Loucy (cell line): Measurements from ENCODE around the gene AGXT2.

Source experiments
- H2AFZ ChIP-seq: fragments of 200-600 bp; sonication (generic); 2 replicates; pipeline ENCODE4 v1.6.0; 2016; ENCODE audit warnings: antibody characterized with exemption, mild to moderate bottlenecking, low read length, moderate library complexity
- H3F3A ChIP-seq: fragments of 200-600 bp; 2 replicates; pipeline ENCODE4 v1.6.0; 2016; ENCODE audit warnings: antibody characterized with exemption, low read depth, mild to moderate bottlenecking
- H3K27me3 ChIP-seq: fragments of 200-600 bp; sonication (generic); 2 replicates; pipeline ENCODE4 v1.6.1; 2014; ENCODE audit warnings: low read length, mild to moderate bottlenecking; ENCODE audit not compliant: insufficient read depth, poor library complexity, severe bottlenecking
- H3K36me3 ChIP-seq: fragments of 200-600 bp; sonication (generic); 2 replicates; pipeline ENCODE4 v1.6.1; 2016; ENCODE audit warnings: low read length; ENCODE audit not compliant: insufficient read depth
- H3K4me1 ChIP-seq: fragments of 200-600 bp; sonication (generic); 2 replicates; pipeline ENCODE4 v1.5.1; 2014; ENCODE audit warnings: low read length, mild to moderate bottlenecking; ENCODE audit not compliant: insufficient read depth, poor library complexity, severe bottlenecking
- H3K4me2 ChIP-seq: fragments of 200-600 bp; sonication (generic); 2 replicates; pipeline ENCODE4 v1.6.0; 2014; ENCODE audit warnings: antibody characterized with exemption, low read length, low read depth, mild to moderate bottlenecking; ENCODE audit not compliant: poor library complexity, severe bottlenecking
- H3K4me3 ChIP-seq: fragments of 200-600 bp; sonication (generic); 2 replicates; pipeline ENCODE4 v1.5.1; 2014; ENCODE audit warnings: low read length, mild to moderate bottlenecking, mixed read lengths; ENCODE audit not compliant: poor library complexity, severe bottlenecking
- H3K79me2 ChIP-seq: fragments of 200-600 bp; sonication (generic); 2 replicates; pipeline ENCODE4 v1.6.1; 2014; ENCODE audit warnings: low read length; ENCODE audit not compliant: insufficient read depth
- H3K9ac ChIP-seq: fragments of 200-600 bp; sonication (generic); 2 replicates; pipeline ENCODE4 v1.6.0; 2014; ENCODE audit warnings: mild to moderate bottlenecking, low read depth, low read length, moderate library complexity; ENCODE audit not compliant: poor library complexity, severe bottlenecking
- H3K9me2 ChIP-seq: fragments of 200-600 bp; sonication (generic); replicated peaks from 2 replicates; pipeline ENCODE4 v1.6.1; 2016; ENCODE audit warnings: low read depth, low read length, mixed read lengths
- H3K9me3 ChIP-seq: fragments of 200-600 bp; sonication (generic); 2 replicates; pipeline ENCODE4 v1.6.1; 2014; ENCODE audit warnings: mild to moderate bottlenecking, antibody characterized with exemption, low read length, low read depth; ENCODE audit not compliant: insufficient read depth
- H4K20me1 ChIP-seq: fragments of 200-600 bp; sonication (generic); 2 replicates; pipeline ENCODE4 v1.6.0; 2014; ENCODE audit warnings: antibody characterized with exemption, low read length, mild to moderate bottlenecking; ENCODE audit not compliant: insufficient read depth, poor library complexity, severe bottlenecking
- CTCF ChIP-seq: fragments of 200-600 bp; sonication (generic); conservative IDR thresholded peaks from 2 replicates; pipeline ENCODE4 v1.5.1; 2014; ENCODE audit warnings: mild to moderate bottlenecking, antibody characterized with exemption, low read length
- EZH2phosphoT487 ChIP-seq: fragments of 200-600 bp; IDR thresholded peaks from 2 replicates; pipeline ENCODE4 v1.6.1; 2018; ENCODE audit warnings: antibody characterized with exemption, mild to moderate bottlenecking, moderate library complexity, borderline replicate concordance

Gene AGXT2

GRCh38 chr5:35095366-35095765 is 47.6 kb upstream of the AGXT2 start:
- no peak overlapping the region for H3K4me2 ChIP-seq

GRCh38 chr5:35094948-35095347 is 47.2 kb upstream of the AGXT2 start:
- H3K9me2 ChIP-seq: no peaks in the 10 kb centered on the region
- H3K27me3 ChIP-seq: no peaks in the 10 kb centered on the region
- H4K20me1 ChIP-seq: no peaks in the 10 kb centered on the region
- no peak overlapping the region for H3K4me3 ChIP-seq
- H3K9me3 ChIP-seq: no peaks in the 10 kb centered on the region
- H3K4me2 ChIP-seq: no peak overlapping the region
- no peaks in the 10 kb centered on the region for H3K36me3 ChIP-seq
- H3K9ac ChIP-seq: no peak overlapping the region
- peaks cover 30% of the 10 kb centered on the region for H3K4me1 ChIP-seq
- no peak overlapping the region for H2AFZ ChIP-seq
- TF ChIP-seq CTCF (no peak), EZH2phosphoT487 (no peak)
- H3K79me2 ChIP-seq: no peaks in the 10 kb centered on the region
- H3F3A ChIP-seq: no peaks in the 10 kb centered on the region

More at GRCh38 chr5:35095366-35095765, 47.6 kb upstream of the AGXT2 start:
- no peaks in the 10 kb centered on the region for H3K9me2 ChIP-seq
- H3K79me2 ChIP-seq: no peaks in the 10 kb centered on the region
- H3K27me3 ChIP-seq: no peaks in the 10 kb centered on the region
- H2AFZ ChIP-seq: no peak overlapping the region
- H3K36me3 ChIP-seq: no peaks in the 10 kb centered on the region
- H3K9ac ChIP-seq: no peak overlapping the region
- H3K9me3 ChIP-seq: no peaks in the 10 kb centered on the region
- no peaks in the 10 kb centered on the region for H3F3A ChIP-seq
- H3K4me3 ChIP-seq: no peak overlapping the region
- no peak for TF ChIP-seq CTCF
- no peak for TF ChIP-seq EZH2phosphoT487
- H3K4me1 ChIP-seq: peaks cover 28% of the 10 kb centered on the region
- H4K20me1 ChIP-seq: no peaks in the 10 kb centered on the region

- TF ChIP-seq CTCF: no peak
- TF ChIP-seq EZH2phosphoT487: no peak
- Histone ChIP-seq H3K79me2 (no peaks in the 10 kb centered on the region), H4K20me1 (no peaks in the 10 kb centered on the region), H3K4me1 (peaks cover 31% of the 10 kb centered on the region), H3F3A (no peaks in the 10 kb centered on the region), H3K9me2 (no peaks in the 10 kb centered on the region), H3K4me3 (peak overlapping the region; percentile 35), H3K36me3 (no peaks in the 10 kb centered on the region), H3K4me2 (peak overlapping the region; percentile 57), H3K9me3 (no peaks in the 10 kb centered on the region), H3K27me3 (no peaks in the 10 kb centered on the region), H2AFZ (peak overlapping the region; percentile 50), H3K9ac (peak overlapping the region; percentile 28)
Measured at GRCh38 chr5:35092703-35093102, 45.0 kb upstream of the AGXT2 start.
